GM08714 (cell line): ENCODE results near the gene LHX3.

Source experiments
- H3K4me3 ChIP-seq: fragments of 200-500 bp; sonication (Bioruptor generic); 2 replicates; pipeline ENCODE4 v1.5.1; 2014; ENCODE audit warnings: mild to moderate bottlenecking, low read length, inconsistent platforms
- ZNF274 ChIP-seq: IDR thresholded peaks from 2 replicates; pipeline ENCODE4 v1.6.1; 2012; ENCODE audit warnings: mild to moderate bottlenecking, low read depth, low read length

LHX3 gene

GRCh38 chr9:136201609-136202453 lies 3.1 kb downstream of the LHX3 start:
- TF ChIP-seq ZNF274, result no peak
- H3K4me3 ChIP-seq, result no peak overlapping the region

GRCh38 chr9:136201174-136201573 lies 3.8 kb downstream of the LHX3 start:
- H3K4me3 ChIP-seq, result no peak overlapping the region
- no peak for TF ChIP-seq ZNF274

GRCh38 chr9:136200424-136200823 lies 4.5 kb downstream of the LHX3 start:
- no peak for TF ChIP-seq ZNF274
- H3K4me3 ChIP-seq, result no peak overlapping the region

- no peak overlapping the region for H3K4me3 ChIP-seq
- TF ChIP-seq ZNF274, result no peak
These were observed 5.3 kb downstream of the LHX3 start for GRCh38 chr9:136199391-136200288.

- no peak overlapping the region for H3K4me3 ChIP-seq
- no peak for TF ChIP-seq ZNF274
These were observed 6.3 kb downstream of the LHX3 start for GRCh38 chr9:136198605-136199083.

GRCh38 chr9:136197930-136198604 lies 6.9 kb downstream of the LHX3 start:
- no peak for TF ChIP-seq ZNF274
- H3K4me3 ChIP-seq, result no peak overlapping the region

DNA sequence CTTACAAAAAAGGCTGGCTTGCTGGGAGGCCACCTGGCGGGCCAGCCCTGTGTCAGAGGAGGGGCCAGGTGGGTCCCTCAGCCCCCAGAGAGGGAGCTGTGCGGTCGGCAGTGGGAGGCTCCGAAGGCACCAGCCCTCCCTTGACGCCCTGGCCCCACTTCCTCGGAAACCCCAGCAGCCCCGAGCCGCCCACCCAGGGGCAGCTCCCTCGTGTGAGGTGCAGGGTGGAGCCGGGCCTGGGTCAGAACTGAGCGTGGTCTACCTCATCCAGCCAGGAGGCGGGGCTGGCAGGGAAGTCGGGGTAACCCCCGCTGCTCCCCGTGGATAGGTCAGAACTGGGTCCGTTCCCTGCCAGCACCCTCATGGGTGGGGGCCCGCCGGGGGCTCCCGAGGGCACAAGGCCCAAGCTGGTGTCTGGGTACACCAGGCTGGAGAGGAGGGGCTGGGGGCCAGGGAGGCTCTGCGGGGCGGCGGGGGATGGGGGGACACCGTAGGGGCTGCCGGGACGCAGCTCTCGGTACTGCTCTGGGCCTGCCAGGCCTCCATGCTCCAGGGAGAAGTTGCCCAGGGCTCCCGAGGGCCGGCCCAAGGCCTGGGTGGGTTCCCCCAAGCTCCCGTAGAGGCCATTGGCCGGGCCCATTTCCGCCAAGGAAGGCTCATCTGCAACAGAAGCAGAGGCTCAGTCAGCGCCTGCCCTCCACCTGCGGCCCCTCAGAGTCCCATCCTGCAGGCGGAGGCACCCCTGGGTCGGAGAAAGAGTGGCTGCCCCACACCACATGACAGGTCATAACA lies 7.6 kb downstream of the LHX3 start:
- no peak for TF ChIP-seq ZNF274
- H3K4me3 ChIP-seq, result no peak overlapping the region

GRCh38 chr9:136196404-136197083 lies 8.4 kb downstream of the LHX3 start:
- H3K4me3 ChIP-seq, result no peak overlapping the region
- TF ChIP-seq ZNF274, result no peak

DNA sequence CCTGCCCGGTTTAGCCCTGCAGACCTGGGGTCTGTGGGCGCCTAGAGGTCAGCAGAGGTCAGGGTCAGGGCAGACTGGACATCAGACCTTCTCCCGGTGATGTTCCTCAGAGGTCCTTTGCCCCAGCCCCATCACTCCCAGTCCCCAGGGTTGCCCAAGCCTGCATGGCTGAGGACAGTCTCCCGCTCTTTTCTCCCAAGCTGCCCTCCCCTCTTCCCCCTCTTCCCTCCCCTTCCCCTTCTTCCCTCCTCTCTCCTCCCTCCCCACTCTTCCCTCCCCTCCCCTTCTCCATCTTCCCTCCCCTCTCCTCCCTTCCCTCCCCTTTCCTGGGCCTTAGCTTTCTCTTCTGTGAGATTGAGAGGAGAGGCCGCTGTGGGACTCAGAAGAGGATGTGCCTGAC lies 10.4 kb downstream of the LHX3 start:
- H3K4me3 ChIP-seq, result no peak overlapping the region
- no peak for TF ChIP-seq ZNF274

GRCh38 chr9:136193891-136194279 lies 11.0 kb downstream of the LHX3 start:
- TF ChIP-seq ZNF274, result no peak
- H3K4me3 ChIP-seq, result no peak overlapping the region

- no peak for TF ChIP-seq ZNF274
- H3K4me3 ChIP-seq, result no peak overlapping the region
These were observed 11.6 kb downstream of the LHX3 start for GRCh38 chr9:136193127-136193890.
